Activated CD4-positive, alpha-beta T cell treated with anti-CD3 and anti-CD28 coated beads, Interleukin-2, amount 10 ng/mL, durations not matched to agents 7 days and 5 days (primary cell): ENCODE measurements around the gene LTB. TPM values are rescaled to one million over a fixed set of nuclear protein-coding genes. Genes with fewer than 3 reads are reported as not detected.
A peak's percentile ranks its signal among the peaks of the same experiment; 100 is the strongest.

ENCODE experiments used
- CTCF ChIA-PET: fragments of 350-600 bp; sonication (Branson Sonifier 250); formaldehyde crosslinking; loops from one replicate; lab custom pipeline; 2021; ENCODE audit warnings: antibody characterized with exemption; lab: Charles Lee
- POLR2A ChIA-PET: fragments of 350-600 bp; sonication (Branson Sonifier 250); formaldehyde crosslinking; loops from one replicate; lab custom pipeline; 2021; ENCODE audit warnings: antibody characterized with exemption; lab: Charles Lee
- DNase-seq: peaks from one replicate; pipeline ENCODE4 v3.0.0-alpha.2; 2020
- H3K27ac Mint-ChIP-seq: one replicate; pipeline ENCODE4 v1.8.0; 2021; ENCODE audit warnings: mild to moderate bottlenecking, moderate library complexity, mixed read lengths
- H3K27me3 Mint-ChIP-seq: one replicate; pipeline ENCODE4 v1.8.0; 2021; ENCODE audit warnings: mixed read lengths
- H3K36me3 Mint-ChIP-seq: one replicate; pipeline ENCODE4 v1.8.0; 2021; ENCODE audit warnings: low read depth, mixed read lengths
- H3K4me1 Mint-ChIP-seq: one replicate; pipeline ENCODE4 v1.8.0; 2021; ENCODE audit warnings: mixed read lengths
- H3K4me3 Mint-ChIP-seq: one replicate; pipeline ENCODE4 v1.8.0; 2021; ENCODE audit warnings: mild to moderate bottlenecking, moderate library complexity, mixed read lengths
- H3K9me3 Mint-ChIP-seq: one replicate; pipeline ENCODE4 v1.8.0; 2021; ENCODE audit warnings: mixed read lengths
- total RNA-seq, 2 experiments: library from RNA; stranded (reverse); gene quantifications; one replicate each; pipeline ENCODE4 v1.2.3, GENCODE V29; 2021

Gene LTB
- total RNA-seq, 2 experiments from 2014 or later, result 585 to 747 TPM

DNA sequence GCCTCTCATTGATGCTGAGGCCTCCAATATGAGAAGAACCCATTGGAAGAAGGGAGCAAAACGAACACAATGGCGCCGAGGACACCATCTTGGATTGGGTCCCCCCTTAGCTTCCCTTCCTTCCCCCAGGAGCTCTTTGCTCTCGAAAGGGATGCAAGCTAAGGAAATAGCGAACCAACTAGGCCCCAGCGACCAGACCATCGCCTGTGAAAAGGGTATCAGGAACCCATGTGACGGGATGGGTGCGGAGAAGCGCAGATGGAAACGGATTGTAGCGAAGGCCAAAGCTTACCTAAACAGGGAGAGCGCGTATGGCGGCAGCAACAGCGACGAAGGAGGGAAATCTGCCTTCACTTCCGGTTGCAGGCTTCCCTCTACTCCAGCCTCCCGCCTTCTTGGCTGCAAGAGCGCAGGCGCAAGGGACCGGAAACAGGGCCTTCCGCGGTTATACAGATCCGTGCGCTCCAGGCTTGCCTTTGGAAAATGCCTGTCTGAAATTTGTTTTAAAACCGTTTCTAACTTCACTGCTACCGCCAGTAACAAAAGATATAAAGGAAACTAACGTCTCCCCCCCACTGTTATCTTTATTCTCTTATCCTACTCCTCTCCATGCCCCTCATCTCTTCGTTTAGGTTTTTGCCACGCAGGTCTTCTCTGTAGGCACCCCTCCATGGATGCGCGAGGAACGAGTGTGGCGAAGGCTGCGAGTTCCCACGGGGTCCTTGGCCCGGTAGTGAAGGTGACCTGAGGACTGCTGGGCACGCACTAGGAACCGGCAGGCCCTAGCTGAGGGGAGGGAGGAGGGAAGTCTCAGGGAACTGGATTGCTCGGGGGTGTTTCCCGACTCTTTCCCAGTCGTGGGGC is 40.3 kb downstream of the LTB start, which contains the start of gene DDX39B:
Gene DDX39B, minus strand, starts transcription at position 346 of the 864 bp plus-strand sequence. CDS start 1,471 bp downstream, outside the sequence.
- Mint-ChIP-seq H3K27ac (peak within 1 kb of the TSS; percentile 99), H3K27me3 (no peaks in the 10 kb centered on the region), H3K9me3 (no peaks in the 10 kb centered on the region), H3K4me1 (peaks cover 54% of the 10 kb centered on the region), H3K36me3 (peaks cover 40% of the 10 kb centered on the region), H3K4me3 (peak within 1 kb of the TSS; percentile 98)
- DNase-seq, result peak; percentile 96
- ChIA-PET CTCF (interaction anchor here (0.8 to 23.4 kb wide), 18 partner anchors 9 to 412 kb away, joined by 3 to 497 read pairs (median 4); partner anchors contain the start of genes LTB, MCCD1, MICB and NCR3), POLR2A (interaction anchor here (0.7 to 2.2 kb wide), 5 partner anchors 33 to 636 kb away, joined by 3 to 13 read pairs (median 3); partner anchors contain the start of gene TNF)

DNA sequence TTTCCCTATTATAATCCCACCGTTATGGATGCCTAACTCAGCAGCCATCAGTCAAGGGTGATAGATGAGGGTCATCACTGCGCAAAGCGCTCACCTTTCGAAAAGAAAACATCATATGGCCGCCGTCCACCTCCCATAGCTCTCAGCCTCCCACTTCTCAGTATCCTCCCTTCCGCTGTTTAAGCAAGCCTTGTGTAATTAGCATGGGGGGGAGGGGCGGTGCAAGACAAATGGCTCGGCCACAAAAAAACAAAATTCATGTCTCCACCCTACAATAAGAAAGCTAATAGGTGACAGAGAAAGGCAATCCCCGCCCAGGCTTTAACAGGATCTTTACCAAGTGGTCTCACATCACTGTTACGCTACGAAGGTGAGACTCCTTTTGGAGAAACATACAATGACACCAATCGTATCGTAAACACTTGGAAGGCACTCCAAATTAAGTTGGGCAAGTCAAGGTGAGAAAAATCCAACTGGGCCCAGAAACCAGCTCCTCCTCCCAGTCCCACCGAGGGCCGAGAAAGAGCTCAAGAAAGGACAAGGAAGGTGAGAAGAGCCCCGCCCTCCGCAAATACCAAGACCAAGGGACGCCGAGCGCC is 41.1 kb downstream of the LTB start:
- peaks cover 53% of the 10 kb centered on the region for H3K4me1 Mint-ChIP-seq
- no peaks in the 10 kb centered on the region for H3K27me3 Mint-ChIP-seq
- peak; percentile 81 for DNase-seq
- no peaks in the 10 kb centered on the region for H3K9me3 Mint-ChIP-seq
- peak overlapping the region; percentile 98 for H3K4me3 Mint-ChIP-seq
- H3K36me3 Mint-ChIP-seq, result peaks cover 46% of the 10 kb centered on the region
- ChIA-PET POLR2A (interaction anchor here (0.7 to 2.2 kb wide), 5 partner anchors 34 to 635 kb away, joined by 3 to 13 read pairs (median 3); partner anchors contain the start of gene TNF), CTCF (interaction anchor here (1.0 to 23.4 kb wide), 15 partner anchors 10 to 413 kb away, joined by 3 to 497 read pairs (median 4); partner anchors contain the start of genes LTB, MCCD1, MICB and NCR3)
- peak overlapping the region; percentile 99 for H3K27ac Mint-ChIP-seq

DNA sequence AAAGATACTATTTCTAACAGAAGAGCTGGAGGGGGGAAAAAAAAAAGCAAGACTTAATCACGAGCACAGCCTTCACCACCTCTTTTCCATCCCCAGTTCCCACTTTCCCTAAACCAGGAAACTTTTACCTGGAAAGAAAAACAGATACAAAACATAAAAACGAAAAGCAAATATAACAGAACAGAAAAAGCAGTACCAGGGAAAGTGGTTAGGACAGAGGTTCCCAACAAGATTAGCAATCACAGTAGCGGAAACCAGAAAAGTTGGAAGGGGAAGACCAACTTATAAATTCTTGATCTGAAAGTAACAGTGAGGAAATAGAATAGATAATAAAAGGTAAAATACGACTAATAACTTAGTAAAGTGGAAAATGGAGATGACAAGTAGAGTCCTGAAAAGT is 41.6 kb downstream of the LTB start:
- Mint-ChIP-seq H3K27me3 (no peaks in the 10 kb centered on the region), H3K27ac (peak overlapping the region; percentile 99), H3K4me3 (peak overlapping the region; percentile 98), H3K36me3 (peaks cover 51% of the 10 kb centered on the region), H3K4me1 (peaks cover 52% of the 10 kb centered on the region), H3K9me3 (no peaks in the 10 kb centered on the region)
- ChIA-PET CTCF (interaction anchor here (0.9 to 23.4 kb wide), 6 partner anchors 10 to 112 kb away, joined by 3 to 497 read pairs (median 12); partner anchors contain the start of genes BAG6, MCCD1, MICB and NCR3), POLR2A (interaction anchor here (1.8 to 2.2 kb wide), 2 partner anchors 35 to 46 kb away, joined by 10 to 13 read pairs; partner anchors contain the start of gene TNF)
- DNase-seq, result no peak

DNA sequence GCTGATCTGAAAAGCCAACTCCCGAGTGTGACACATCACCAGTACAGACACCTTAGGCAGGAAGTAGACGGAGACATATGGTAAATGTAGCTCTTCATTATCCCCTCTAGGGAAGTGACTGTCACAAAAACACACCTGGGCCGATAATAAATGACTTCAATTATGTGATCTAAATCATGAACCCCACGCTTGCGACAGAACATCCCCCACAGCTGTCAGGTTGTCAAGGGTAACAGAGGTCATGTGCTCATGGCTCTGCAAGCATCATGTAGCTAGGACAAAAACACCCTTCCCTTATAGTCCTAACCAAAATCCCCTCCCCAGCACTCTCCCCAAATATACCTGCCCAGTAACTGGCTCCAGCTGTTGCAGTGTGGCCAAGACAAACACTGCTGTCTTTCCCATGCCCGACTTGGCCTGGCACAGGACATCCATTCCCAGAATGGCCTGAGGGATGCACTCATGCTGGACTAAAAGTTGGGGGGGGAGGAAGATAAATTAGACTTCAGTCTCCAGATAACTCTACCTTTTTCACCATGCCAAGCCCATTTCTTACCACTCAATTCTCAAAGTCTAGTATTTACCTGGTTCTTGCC is 43.3 kb downstream of the LTB start:
- Mint-ChIP-seq H3K4me1 (peaks cover 53% of the 10 kb centered on the region), H3K4me3 (peak overlapping the region; percentile 98), H3K9me3 (no peaks in the 10 kb centered on the region), H3K27ac (peak overlapping the region; percentile 72), H3K27me3 (no peaks in the 10 kb centered on the region), H3K36me3 (peaks cover 68% of the 10 kb centered on the region)
- POLR2A ChIA-PET, result no interaction called here
- CTCF ChIA-PET, result interaction anchor here (1.0 to 23.4 kb wide), 3 partner anchors 10 to 83 kb away, joined by 3 to 497 read pairs (median 5); partner anchors contain the start of genes MCCD1 and NCR3
- no peak for DNase-seq

DNA sequence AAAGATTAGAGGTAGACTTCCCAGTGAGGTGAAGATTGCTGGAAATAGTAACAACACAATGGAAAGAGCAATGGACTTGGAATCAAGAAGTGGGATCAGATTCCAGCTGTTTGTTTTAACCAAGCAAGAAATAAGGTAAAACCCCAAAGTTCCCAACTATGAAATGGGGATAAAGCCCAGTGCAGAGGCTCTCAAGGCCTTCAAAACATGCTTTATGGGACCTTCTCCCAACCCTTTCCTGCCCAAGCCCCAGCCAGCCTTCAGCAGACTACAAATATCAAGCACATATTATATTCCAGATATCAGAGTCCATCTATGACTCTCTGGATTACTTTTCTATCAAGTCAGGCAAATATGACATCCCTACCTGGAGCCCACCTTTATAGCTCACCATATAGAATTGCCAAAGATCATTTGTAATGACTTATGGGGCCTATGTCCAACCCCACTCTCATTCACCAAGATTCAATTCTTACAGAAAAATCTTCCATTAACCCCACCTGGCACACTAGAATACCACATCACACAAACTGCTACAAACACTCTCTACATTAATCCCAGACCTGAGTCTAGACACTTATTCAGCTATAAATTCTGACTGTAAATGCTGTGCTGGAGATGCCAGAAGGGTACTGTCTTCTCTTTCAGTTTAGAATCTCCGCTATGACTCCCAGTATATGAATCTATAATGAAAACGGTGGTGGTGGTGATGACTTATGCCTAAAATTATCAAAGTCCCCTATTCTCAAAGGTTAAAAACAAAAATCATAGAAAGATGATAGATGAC is 46.5 kb downstream of the LTB start:
- Mint-ChIP-seq H3K27ac (no peak overlapping the region), H3K4me3 (no peak overlapping the region), H3K27me3 (no peaks in the 10 kb centered on the region), H3K4me1 (peaks cover 44% of the 10 kb centered on the region), H3K9me3 (no peaks in the 10 kb centered on the region), H3K36me3 (peaks cover 86% of the 10 kb centered on the region)
- ChIA-PET POLR2A (interaction anchor here (0.5 kb wide), 1 partner anchor 340 kb away, joined by 6 read pairs; no protein-coding TSS in a partner anchor), CTCF (interaction anchor here (1.0 to 1.8 kb wide), 3 partner anchors 11 to 62 kb away, joined by 3 to 4 read pairs (median 3); partner anchors contain the start of gene ATP6V1G2)
- no peak for DNase-seq

DNA sequence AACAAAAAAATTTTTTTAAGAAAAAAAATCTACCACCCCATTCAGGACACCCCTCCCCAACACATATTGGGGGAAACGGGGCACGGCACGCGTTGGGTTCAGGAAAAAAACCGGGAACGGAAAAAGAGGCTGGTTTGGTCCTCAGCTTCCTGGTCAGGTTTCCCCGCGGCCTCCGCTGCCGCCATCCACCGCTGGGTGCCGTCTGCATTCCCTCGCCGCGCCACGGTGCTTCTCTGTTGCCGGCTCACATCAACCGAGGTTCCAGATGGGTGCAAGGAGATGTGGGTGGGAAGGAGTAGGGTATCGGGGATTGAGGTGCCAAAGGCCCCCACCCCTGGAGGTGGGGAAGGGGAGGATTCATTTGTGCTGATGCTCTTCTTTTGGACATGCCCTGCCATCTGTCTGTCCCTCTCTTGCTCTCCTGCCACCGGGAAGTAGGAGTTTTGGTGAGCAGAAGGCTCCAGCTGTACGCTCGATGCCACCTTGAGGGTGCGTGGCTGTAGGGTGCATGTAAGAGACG is 47.6 kb downstream of the LTB start:
- peaks cover 86% of the 10 kb centered on the region for H3K36me3 Mint-ChIP-seq
- no peaks in the 10 kb centered on the region for H3K27me3 Mint-ChIP-seq
- ChIA-PET CTCF (no interaction called here), POLR2A (no interaction called here)
- H3K4me1 Mint-ChIP-seq, result peaks cover 37% of the 10 kb centered on the region
- no peak overlapping the region for H3K4me3 Mint-ChIP-seq
- H3K9me3 Mint-ChIP-seq, result no peaks in the 10 kb centered on the region
- H3K27ac Mint-ChIP-seq, result no peak overlapping the region
- no peak for DNase-seq

DNA sequence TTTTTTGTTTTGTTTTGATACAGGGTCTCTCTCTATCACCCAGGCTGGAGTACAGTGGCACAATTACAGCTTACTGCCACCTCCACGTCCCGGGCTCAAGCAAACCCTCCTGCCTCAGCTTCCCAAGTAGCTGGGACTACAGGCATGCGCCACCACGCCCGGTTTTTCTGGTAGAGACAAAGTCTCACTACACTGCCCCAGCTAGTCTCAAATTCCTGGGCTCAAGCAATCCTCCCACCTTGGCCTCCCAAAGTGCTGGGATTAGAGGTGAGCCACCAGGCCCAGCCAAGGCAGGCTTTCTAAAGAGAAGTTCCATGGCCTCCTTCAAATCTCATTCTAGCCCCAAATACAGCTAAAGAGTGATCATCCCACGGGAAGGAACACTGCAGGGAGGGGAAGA is 48.2 kb downstream of the LTB start:
- no peak for DNase-seq
- CTCF ChIA-PET, result no interaction called here
- peaks cover 32% of the 10 kb centered on the region for H3K4me1 Mint-ChIP-seq
- POLR2A ChIA-PET, result no interaction called here
- no peak overlapping the region for H3K4me3 Mint-ChIP-seq
- no peaks in the 10 kb centered on the region for H3K9me3 Mint-ChIP-seq
- no peak overlapping the region for H3K27ac Mint-ChIP-seq
- H3K27me3 Mint-ChIP-seq, result no peaks in the 10 kb centered on the region
- peaks cover 82% of the 10 kb centered on the region for H3K36me3 Mint-ChIP-seq

DNA sequence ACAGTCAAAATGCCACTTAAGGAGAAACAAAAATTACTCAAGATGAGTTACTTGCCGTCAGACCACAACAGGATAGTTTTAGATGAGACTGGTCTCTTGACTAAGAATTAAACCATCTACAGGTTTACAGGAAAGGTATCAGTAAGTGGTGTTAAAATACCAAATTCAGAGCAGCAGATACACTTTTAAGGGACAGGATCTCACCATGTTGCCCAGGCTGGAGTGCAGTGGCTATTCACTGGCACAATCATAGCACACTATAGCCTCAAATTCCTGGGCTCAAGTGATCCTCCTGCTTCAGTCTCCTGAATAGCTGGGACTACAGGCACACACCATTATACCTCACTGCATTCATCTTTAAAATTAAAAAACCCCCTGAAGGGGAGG is 48.8 kb downstream of the LTB start:
- H3K9me3 Mint-ChIP-seq, result no peaks in the 10 kb centered on the region
- peaks cover 26% of the 10 kb centered on the region for H3K4me1 Mint-ChIP-seq
- peaks cover 76% of the 10 kb centered on the region for H3K36me3 Mint-ChIP-seq
- no peaks in the 10 kb centered on the region for H3K27me3 Mint-ChIP-seq
- no peak for DNase-seq
- H3K27ac Mint-ChIP-seq, result no peak overlapping the region
- no peak overlapping the region for H3K4me3 Mint-ChIP-seq
- CTCF ChIA-PET, result no interaction called here
- POLR2A ChIA-PET, result no interaction called here

DNA sequence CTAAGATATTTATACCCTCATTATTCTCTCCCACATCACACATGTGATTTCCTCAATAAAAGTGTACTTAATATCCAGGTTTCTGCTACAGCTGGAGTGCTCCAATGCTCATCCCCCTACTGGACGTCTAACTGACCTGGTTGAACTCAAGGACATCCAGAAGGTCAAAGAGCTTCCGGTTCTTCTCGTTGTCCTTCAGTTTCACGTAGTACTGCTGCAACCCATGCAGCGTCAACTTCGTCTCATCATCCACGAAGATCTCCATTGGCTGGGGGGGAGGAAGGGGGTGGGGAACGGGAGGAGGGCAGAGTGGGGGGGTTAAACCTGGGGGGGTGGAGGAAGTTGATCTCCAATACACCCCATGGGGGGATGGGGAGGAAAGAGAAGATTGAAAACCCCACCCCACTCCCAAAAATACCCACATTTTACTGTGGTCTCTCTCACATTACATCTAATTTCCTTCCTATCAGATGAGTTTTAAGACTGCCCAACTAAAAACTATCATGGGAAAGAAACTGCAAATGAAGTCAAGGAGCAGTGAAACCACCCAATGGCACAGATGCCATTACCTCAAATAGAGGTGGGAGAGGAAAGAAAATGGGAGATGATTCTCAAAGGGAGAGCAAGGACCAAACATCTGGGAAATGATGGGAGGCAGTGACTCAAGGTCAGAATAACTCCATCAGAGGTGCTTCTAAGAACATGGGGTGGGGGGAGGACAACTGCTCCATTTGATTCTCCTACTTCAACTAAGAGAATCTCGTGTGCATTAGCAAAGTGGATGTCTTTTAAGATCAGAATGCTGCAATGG is 49.4 kb downstream of the LTB start:
- no peak overlapping the region for H3K27ac Mint-ChIP-seq

DNA sequence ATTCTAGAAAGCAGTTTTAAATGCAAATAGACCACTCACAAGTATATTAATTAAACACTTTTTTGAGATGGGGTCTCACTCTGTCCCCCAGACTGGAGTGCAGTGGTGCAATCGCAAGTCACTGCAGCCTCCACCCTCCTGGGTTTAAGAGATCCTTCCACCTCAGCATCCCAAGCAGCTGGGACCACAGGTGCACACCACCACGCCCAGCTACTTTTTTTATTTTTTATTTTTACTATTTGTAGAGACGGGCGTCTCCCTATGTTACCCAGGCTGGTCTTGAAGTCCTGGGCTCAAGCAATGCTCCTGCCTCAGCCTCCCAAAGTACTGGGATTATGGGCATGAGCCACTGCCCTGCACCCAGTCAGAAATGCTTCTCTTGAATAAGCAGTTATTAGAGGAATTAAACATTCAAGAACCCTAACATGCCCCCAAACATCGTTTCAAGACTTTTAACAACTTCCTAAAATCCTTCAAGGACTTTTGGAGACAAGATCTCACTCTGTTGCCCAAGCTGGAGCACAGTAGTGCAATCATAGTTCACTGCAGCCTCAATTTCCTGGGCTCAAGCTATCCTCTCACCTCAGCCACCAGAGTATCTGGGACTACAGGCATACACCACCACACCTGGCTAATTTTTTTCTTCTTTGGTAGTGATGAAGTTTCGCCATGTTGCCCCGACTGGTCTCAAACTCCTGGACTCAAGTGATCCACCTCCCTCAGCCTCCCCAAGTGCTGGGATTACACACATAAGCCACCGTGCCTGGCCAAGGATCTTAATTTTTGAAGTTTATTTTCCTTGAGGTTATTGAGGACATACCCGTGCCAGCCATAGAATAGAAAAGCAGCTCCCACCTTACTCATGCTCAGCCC is 50.2 kb downstream of the LTB start:
- Mint-ChIP-seq H3K9me3 (no peaks in the 10 kb centered on the region), H3K4me3 (no peak overlapping the region), H3K27me3 (no peaks in the 10 kb centered on the region), H3K27ac (no peak overlapping the region), H3K36me3 (peaks cover 67% of the 10 kb centered on the region), H3K4me1 (peaks cover 19% of the 10 kb centered on the region)
- ChIA-PET CTCF (no interaction called here), POLR2A (no interaction called here)
- no peak for DNase-seq

More for the DNA sequence above, 49.4 kb downstream of the LTB start:
- Mint-ChIP-seq H3K36me3 (peaks cover 73% of the 10 kb centered on the region), H3K9me3 (no peaks in the 10 kb centered on the region), H3K4me3 (no peak overlapping the region), H3K27me3 (no peaks in the 10 kb centered on the region), H3K4me1 (peaks cover 23% of the 10 kb centered on the region)
- CTCF ChIA-PET, result no interaction called here
- POLR2A ChIA-PET, result no interaction called here
- DNase-seq, result no peak
